NCI-H526 (cell line): ENCODE results near the gene NCK2.

Experiments
- DNase-seq, 2 experiments: peaks; one replicate each; lab custom pipeline; 2025; lab: John Stamatoyannopoulos, UW

NCK2 gene

DNA sequence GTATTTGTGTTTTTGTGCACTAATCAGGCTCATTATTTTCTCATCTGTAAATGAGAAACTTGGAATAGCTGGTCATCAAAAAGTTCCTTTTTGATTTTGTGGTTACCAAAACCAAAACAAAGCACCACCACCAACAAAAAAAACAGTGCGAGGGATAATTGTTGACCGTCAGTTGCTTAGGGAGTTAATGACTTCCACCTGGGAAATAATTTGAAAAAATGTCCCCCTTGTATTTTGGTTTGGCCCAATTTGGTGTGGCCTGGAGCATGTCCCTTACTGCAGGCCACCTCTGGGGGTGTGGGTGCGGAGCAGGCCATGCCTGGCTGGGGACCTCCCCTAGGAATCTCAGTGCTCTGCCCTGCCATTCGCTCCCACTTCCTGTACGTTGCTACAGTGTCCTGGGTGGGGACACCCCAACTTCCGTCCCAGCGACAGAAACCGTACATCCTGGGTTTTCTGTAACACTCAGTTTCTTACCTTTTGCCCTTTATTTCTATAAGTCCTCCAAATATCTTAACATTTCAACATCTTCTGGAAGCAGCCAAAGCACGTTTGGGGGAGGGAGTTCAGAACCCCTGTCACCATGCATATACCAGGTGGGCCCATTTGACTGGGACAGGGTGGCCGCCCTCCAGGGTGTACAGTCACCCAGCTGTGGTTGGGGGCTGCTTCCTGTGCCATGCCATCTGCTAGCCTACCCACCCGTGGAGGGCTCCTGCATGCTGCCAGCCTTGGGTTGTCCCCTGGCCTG is 31.3 kb downstream of the NCK2 start:
- no peak for DNase-seq

- DNase-seq: no peak
These were observed 31.8 kb downstream of the NCK2 start for GRCh38 chr2:105776560-105776928.

DNA sequence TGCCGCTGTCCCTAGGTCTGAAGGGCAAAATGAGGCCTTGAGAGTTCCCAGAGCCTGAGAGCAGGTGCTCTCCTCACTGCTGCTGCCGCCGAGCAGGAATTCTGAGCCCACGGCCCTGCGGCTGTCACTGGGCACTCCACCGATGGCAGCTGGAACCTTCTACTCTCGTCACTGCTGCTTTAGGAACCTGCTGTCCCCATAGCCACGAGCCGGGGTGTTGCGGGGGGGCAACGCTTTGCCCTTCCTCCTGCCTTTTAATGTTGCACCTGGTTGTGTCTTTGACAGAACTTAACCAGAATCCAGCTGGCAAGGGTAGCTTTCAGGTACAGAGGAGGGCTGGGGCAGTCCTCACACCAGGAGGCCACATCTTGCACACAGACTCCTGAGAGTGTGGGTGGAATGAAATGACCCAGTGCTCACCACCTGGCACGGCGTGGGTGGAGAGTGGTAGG is 32.3 kb downstream of the NCK2 start:
- DNase-seq: no peak

- no peak for DNase-seq
These were observed 32.9 kb downstream of the NCK2 start for GRCh38 chr2:105777506-105778055.

DNA sequence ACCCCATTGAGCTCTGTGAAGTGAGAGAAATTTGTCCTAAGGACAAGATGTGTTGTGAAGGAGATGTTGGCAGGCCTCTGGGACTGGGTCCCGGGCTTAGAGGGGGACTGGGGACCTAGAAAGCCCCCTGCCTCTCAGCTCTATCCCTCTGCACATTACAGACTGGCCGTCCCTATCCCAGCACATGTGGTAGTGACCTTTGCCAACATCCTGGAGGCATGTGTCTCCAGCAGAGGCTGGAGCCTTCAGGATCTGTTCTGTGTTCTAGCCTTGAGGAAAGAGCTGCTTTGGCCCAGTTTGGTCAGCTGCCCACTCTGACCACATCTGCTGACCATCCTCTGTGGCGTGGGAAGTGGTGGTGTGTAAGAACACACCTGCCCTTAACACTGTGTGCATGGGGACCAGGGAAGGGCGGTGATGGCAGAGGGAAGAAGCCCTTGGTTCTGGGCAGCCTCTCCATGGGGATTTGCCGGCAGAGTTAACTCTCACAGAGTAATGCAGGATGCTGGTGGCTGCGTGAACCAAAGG is 33.4 kb downstream of the NCK2 start:
- no peak for DNase-seq

- DNase-seq: no peak
These were observed 34.7 kb downstream of the NCK2 start for GRCh38 chr2:105779394-105779793.

DNA sequence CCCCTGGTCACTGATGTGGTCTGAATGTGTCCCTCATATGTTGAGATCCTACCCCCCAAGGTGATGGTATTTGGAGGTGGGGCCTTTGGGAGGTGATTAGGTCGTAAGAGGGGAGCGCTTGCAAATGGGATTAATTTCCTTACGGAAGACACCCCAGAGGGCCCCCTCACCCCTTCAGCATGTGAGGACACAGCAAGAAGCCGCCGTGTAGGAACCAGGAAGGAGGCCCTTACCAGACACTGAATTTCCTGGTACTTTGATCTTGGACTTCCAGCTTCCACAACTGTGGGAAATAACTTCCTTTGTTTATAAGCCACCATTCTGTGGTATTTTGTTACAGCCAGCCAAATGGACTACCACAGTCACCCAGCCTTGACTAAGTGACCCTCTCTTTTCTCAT is 35.9 kb downstream of the NCK2 start:
- DNase-seq: no peak

DNA sequence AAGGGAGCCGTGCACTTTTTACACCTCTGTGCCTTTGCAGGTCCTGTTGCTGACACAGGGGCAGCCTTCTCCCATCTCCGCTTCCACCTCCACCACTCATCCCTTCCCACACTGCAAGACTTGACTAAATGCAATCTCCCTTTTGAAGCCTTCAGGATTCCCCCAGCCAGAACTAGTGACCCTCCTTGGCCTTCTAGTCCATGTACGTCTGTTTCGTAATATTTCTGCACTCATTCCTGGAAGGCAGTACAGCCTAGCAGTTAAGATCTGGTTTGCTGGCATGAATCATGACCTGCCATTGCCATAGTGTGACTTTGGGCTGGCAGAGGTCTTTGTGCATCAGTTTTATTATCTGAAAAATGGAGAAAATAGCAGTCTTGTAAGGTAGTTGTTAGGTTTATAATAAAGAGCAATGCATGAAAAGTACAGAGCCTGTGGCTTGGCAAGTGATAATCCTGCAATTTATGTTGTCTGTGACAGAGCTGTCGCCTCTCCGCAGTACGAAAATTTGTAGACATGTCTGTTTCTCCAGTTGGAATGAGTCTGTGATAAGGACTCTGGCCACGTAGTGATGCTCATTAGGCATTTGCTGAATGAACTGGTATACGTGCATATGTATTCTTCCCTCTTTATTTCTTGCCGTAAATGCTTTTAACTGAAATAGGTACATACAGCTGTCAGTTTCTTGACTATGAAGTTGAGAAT is 36.7 kb downstream of the NCK2 start:
- DNase-seq: peak; percentile 61 to 70

DNA sequence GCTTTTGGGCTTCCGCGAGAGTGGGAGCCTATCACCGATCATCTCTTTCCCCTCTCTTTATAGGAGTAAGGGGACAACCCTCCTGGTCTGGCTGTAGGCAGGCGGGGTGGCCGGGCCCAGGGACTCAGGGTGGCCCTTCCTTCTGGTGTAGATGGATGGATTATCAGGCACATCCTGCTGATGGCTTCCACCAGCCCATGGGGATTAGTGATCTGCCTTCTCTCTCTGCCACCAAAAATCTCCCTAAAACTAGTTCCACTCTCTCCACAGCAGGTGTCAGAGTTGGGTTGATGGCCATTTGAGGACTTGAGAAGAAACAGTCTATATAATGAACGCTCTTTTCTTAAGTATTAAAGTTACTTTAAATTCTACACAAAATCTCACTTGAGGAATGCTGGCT is 37.4 kb downstream of the NCK2 start:
- no peak for DNase-seq

- DNase-seq: no peak
These were observed 37.9 kb downstream of the NCK2 start for GRCh38 chr2:105782646-105783045.

DNA sequence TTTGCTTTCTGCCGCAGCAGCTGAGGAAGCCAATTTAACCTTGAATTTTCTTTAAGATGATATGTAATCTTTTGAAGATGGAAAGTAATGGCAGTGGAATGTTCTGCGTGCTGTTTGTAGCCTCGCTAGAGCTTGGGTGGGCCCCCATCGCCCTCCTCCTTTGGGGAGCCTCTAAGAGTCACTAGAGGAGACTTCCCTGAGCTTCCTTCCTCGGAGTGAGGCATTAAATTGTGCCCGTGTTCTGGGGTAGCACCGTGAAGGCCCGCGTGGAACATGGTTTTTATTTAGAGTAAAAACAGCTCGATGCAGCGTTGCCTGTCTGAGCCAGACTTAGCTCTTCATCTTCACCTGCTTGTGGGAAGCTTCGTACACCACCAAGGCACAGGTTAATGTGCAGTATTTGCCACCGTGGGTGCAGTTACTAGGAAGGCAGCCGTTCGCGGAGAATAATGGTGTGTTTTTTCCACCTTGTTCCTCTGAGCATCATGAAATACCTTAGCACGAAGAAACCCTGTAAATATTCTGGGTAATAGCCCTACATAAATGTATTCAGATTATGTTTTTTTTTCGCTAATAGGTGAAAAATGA is 38.5 kb downstream of the NCK2 start:
- no peak for DNase-seq

GRCh38 chr2:105783972-105784371 is 39.3 kb downstream of the NCK2 start:
- DNase-seq: no peak

GRCh38 chr2:105784589-105784988 is 39.9 kb downstream of the NCK2 start:
- no peak for DNase-seq

- DNase-seq: no peak
These were observed 40.6 kb downstream of the NCK2 start for GRCh38 chr2:105785095-105785847.

GRCh38 chr2:105786231-105787230 is 41.8 kb downstream of the NCK2 start:
- DNase-seq: no peak

DNA sequence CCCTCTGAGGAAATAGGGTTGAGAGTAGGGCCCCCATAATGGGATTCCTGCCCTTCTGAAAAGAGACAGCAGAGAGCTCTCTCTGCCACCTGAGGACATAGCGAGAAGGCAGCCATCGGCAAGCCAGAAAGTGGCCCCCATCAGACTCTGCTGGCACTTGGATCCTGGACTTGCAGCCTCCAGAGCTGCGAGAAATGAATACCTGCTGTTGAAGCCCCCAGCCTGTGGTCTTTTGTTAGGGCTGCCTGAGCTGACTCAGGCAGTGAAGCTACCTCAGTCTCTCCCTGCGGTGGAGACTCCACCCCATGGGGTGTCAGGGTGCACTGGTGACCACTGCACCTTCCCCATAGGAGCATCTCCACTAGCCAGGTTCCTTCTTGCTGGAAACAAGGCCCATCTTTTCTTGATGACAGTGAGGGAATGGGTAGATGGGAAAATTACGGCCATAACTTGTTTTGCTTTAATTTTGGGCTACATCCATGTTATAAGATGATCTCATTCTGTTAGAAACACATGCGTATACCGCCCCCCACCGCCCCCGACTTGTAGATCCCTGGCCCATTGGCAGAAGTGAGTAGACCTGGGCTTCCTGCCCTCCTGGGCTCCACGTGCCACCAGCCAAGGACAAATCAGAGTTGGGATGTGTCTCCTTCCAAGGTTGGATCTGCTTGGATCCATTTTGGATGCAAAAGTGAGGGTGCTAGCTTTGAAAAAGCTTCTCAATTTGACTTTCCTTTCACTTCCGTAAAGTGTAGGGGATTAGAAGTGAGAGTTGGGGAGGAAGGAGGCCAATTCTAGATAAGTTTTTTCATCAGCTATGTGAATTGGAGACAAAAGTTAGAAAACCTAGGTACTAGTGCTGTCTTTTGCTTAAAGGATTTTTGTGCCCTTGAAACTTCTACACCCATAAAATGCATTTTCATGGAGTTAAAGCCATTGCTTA is 42.9 kb downstream of the NCK2 start:
- DNase-seq: no peak

DNA sequence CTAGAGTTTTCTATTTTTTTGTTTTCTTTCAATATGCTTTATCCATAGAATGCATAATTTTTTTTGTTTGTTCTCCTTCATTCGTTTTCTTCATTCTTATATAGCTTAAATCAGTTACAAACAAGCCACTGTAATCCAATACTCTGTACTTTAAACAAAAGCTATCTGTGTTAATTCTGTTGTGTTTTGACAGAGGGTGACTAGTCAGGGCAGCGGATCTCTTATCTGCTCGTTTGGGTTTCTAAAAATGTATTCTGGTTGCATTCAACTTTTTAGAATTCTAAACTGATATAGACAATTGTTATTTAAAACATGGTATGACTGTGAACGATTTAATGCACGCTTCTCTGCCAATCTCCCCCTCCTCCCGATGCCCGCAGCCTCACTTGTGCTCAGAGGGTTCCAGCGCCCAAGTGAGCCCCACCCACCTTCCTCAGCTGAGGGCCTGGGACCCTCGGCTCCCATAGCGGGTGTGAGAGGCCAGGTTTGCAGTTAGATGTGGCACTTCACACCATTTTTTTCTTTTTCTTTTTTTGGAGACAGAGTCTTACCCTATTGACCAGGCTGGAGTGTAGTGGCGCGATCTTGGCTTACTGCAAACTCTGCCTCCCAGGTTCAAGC is 44.1 kb downstream of the NCK2 start:
- no peak for DNase-seq

DNA sequence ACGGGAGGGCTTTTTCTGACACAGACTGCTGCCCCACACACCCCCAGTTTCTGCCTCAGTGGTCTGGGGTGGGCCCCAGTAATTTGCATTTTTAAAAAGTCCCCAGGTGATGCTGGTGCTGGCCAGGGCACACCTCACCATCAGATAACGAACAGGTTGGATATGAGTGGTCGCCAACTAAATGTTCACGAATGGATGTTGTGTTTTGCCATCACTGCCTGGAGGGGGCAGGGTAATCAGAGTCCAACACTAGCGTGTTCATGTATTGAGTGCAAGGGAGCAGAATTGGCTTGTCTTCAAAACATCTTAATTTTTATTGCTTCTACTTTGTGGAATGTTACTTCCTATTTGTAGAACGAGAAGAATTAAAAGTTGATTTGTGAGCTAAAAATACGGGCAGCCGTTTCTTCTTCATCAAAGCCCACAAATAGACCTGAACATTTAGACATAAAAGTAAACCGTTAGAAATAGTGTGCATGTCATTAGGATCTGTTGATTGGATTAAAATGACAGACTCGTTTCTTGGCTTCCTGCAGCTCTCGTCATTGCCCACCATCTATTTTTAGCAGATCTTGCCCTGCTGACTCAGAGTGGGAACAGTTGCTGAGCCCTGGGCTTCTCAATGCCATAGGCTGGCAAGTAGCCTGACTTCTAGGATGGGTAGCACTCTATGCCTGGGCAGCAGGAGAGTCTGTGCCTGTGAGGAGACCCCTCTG is 45.2 kb downstream of the NCK2 start:
- no peak for DNase-seq
